NCI-H2107 (cell line): ENCODE results near the gene LACTBL1.
A peak's percentile ranks its signal among the peaks of the same experiment; 100 is the strongest.
"Not testable (repeated sequence)": the region's sequence is repeated elsewhere in the genome, so short reads cannot be mapped to it uniquely, and the experiment has no call there.

Experiments
- DNase-seq: peaks from one replicate; lab custom pipeline; 2025; lab: John Stamatoyannopoulos, UW

LACTBL1 gene

GRCh38 chr1:22972760-22973159, at the start of gene LACTBL1:
Gene LACTBL1, minus strand, starts transcription at chr1:22972866. Its CDS starts 550 bp downstream, at chr1:22972316.
- DNase-seq, result no peak

- no peak for DNase-seq
Measured at GRCh38 chr1:23021834-23022233, 49.2 kb upstream of the LACTBL1 start.

- no peak for DNase-seq
Measured at GRCh38 chr1:23020706-23021405, 48.2 kb upstream of the LACTBL1 start.

GRCh38 chr1:23019863-23020625, 47.4 kb upstream of the LACTBL1 start:
- no peak for DNase-seq

- DNase-seq, result peak; percentile 98
Measured at GRCh38 chr1:23019094-23019862, 46.6 kb upstream of the LACTBL1 start, which contains the start of gene KDM1A. Gene KDM1A, plus strand, starts transcription at chr1:23019468. Its CDS starts 129 bp downstream, at chr1:23019597.

GRCh38 chr1:23018661-23019093, 46.0 kb upstream of the LACTBL1 start:
- no peak for DNase-seq

- peak; percentile 91 for DNase-seq
Measured at GRCh38 chr1:23013657-23014056, 41.0 kb upstream of the LACTBL1 start.

GRCh38 chr1:23010025-23010424, 37.4 kb upstream of the LACTBL1 start:
- DNase-seq, result not testable (repeated sequence)

GRCh38 chr1:23008901-23009300, 36.2 kb upstream of the LACTBL1 start:
- DNase-seq, result no peak

- DNase-seq, result no peak
Measured at GRCh38 chr1:23007106-23007505, 34.4 kb upstream of the LACTBL1 start.

- not testable (repeated sequence) for DNase-seq
Measured at GRCh38 chr1:23004769-23005168, 32.1 kb upstream of the LACTBL1 start.

GRCh38 chr1:23004112-23004511, 31.4 kb upstream of the LACTBL1 start:
- DNase-seq, result no peak

GRCh38 chr1:23002218-23002617, 29.6 kb upstream of the LACTBL1 start:
- DNase-seq, result not testable (repeated sequence)

- DNase-seq, result not testable (repeated sequence)
Measured at GRCh38 chr1:23000133-23000532, 27.5 kb upstream of the LACTBL1 start.

GRCh38 chr1:22997528-22997927, 24.9 kb upstream of the LACTBL1 start:
- DNase-seq, result not testable (repeated sequence)

GRCh38 chr1:22995774-22996173, 23.1 kb upstream of the LACTBL1 start:
- no peak for DNase-seq

- DNase-seq, result not testable (repeated sequence)
Measured at GRCh38 chr1:22993220-22993795, 20.6 kb upstream of the LACTBL1 start.

- DNase-seq, result not testable (repeated sequence)
Measured at GRCh38 chr1:22992384-22992783, 19.7 kb upstream of the LACTBL1 start.

GRCh38 chr1:22983944-22984343, 11.3 kb upstream of the LACTBL1 start:
- DNase-seq, result no peak

GRCh38 chr1:22980471-22980790, 7.8 kb upstream of the LACTBL1 start:
- DNase-seq, result not testable (repeated sequence)

GRCh38 chr1:22978299-22978698, 5.6 kb upstream of the LACTBL1 start:
- DNase-seq, result no peak
